Measurements from ENCODE around the gene TRIM15. TPM values are rescaled to one million over a fixed set of nuclear protein-coding genes. Genes with fewer than 3 reads are reported as not detected.

The TRIM15 gene
- total and polyA plus RNA-seq, 9 of the 15 experiments (the other 6 are each of a cell fraction or from before 2014, with no cell fraction given), result 0.06 to 2.6 (median 0.83) TPM

- TF ChIP-seq ZNF282 (CRISPR knock-in tag; IDR thresholded peaks at IDR 0.05), result no peak
- TF ChIP-seq CSDE1 (IDR thresholded peaks at IDR 0.05), result no peak
- no peak for TF ChIP-seq ZFP36 (IDR thresholded peaks at IDR 0.05; ENCODE audit: low read depth, low read length, partially characterized antibody)
- TF ChIP-seq CHD2 (IDR thresholded peaks at IDR 0.05; ENCODE audit: low read depth, low read length), result no peak
- TF ChIP-seq FUS (optimal IDR thresholded peaks at IDR 0.05; ENCODE audit: low read depth, low read length), result no peak
- TF ChIP-seq CGGBP1 (CRISPR knock-in tag; IDR thresholded peaks at IDR 0.05), result no peak
- no peak for TF ChIP-seq ETV5 (CRISPR knock-in tag; IDR thresholded peaks at IDR 0.05; ENCODE audit: low read depth)
- TF ChIP-seq ELK1 (CRISPR knock-in tag; IDR thresholded peaks at IDR 0.05), result no peak
- TF ChIP-seq CCAR2 (IDR thresholded peaks at IDR 0.05; ENCODE audit: low read depth, low read length), result no peak
- TF ChIP-seq MXD1 (CRISPR knock-in tag; IDR thresholded peaks at IDR 0.05; ENCODE audit: borderline replicate concordance, poor library complexity, severe bottlenecking), result no peak
- no peak for TF ChIP-seq ZNF512 (tag; IDR thresholded peaks at IDR 0.05)
- TF ChIP-seq GMEB1 (CRISPR knock-in tag; IDR thresholded peaks at IDR 0.05), result no peak
- TF ChIP-seq ZNF217 (CRISPR knock-in tag; IDR thresholded peaks at IDR 0.05), result no peak
- TF ChIP-seq AFF1 (IDR thresholded peaks at IDR 0.05; ENCODE audit: low read depth in 1 of 2, partially characterized antibody in 2 of 2), result no peak
- no peak for TF ChIP-seq SPI1 (IDR thresholded peaks at IDR 0.05; ENCODE audit: borderline replicate concordance, low read depth, low read length)
- TF ChIP-seq TCF15 (CRISPR knock-in tag; IDR thresholded peaks at IDR 0.05), result no peak
- no peak for TF ChIP-seq CCNT2 (IDR thresholded peaks at IDR 0.05; ENCODE audit: borderline replicate concordance, extremely low read depth, insufficient read length, low read depth, low read length)
- TF ChIP-seq YBX1 (IDR thresholded peaks at IDR 0.05), result no peak
- TF ChIP-seq ZC3H11A (IDR thresholded peaks at IDR 0.05; ENCODE audit: low read depth, low read length), result no peak
- no peak for TF ChIP-seq MCM2 (IDR thresholded peaks at IDR 0.05; ENCODE audit: low read depth)
Observed at GRCh38 chr6:30219244-30219643, 55.9 kb downstream of the TRIM15 start (continued).

Measured in K562 (cell line).